HepG2 (cell line): ENCODE data around the gene P3H4. TPM values are rescaled to one million over a fixed set of nuclear protein-coding genes. Genes with fewer than 3 reads are reported as not detected.

Source experiments
- ATAC-seq: fragments of 200-7000 bp; cut with Tn5 transposase; 3 replicates; pipeline ENCODE4 v1.9.1; 2020; ENCODE audit warnings: mild to moderate bottlenecking, moderate library complexity
- BruUV-seq: library from RNA; stranded (reverse); fragments of 400-500 nt; replicated peaks from 2 replicates; lab custom pipeline; 2021; lab: Mats Ljungman, UMichigan
- CTCF ChIA-PET: fragments of 300-600 bp; formaldehyde crosslinking; extraction: SDS; loops from one replicate; lab custom pipeline; 2021; ENCODE audit warnings: low total read pairs, inconsistent platforms, low intra/inter-chr PET ratio; lab: Yijun Ruan, JAX
- POLR2A ChIA-PET: fragments of 350-600 bp; sonication (Branson Sonifier 250); formaldehyde crosslinking; loops from one replicate; lab custom pipeline; 2020; ENCODE audit warnings: antibody characterized with exemption, inconsistent platforms; lab: Yijun Ruan, JAX
- DNase-seq: peaks from one replicate; pipeline ENCODE4 v3.0.0-alpha.2; 2015; ENCODE audit warnings: low spot score
- FAIRE-seq: peaks from 3 replicates; lab custom pipeline; 2011; peaks lifted over from hg19 to GRCh38; lab: Jason Lieb, UNC
- H2AFZ ChIP-seq: one replicate; pipeline ENCODE4 v1.6.1; 2011; ENCODE audit warnings: low read length, inconsistent platforms
- H3K27ac ChIP-seq: fragments of 300-600 bp; 3 replicates; pipeline ENCODE4 v1.8.0; 2011; ENCODE audit warnings: mixed run types, mild to moderate bottlenecking, mixed read lengths, low read length, inconsistent platforms; ENCODE audit not compliant: insufficient read depth; ENCODE audit errors: extremely low read length
- H3K27me3 ChIP-seq, 2 experiments: fragments of 200-600 bp in 1 of 2; 2 replicates in 1 of 2; 3 replicates in 1 of 2; pipeline versions ENCODE4 v1.6.0 to v1.8.0; 2011; ENCODE audit warnings: low read length in 2 of 2, mild to moderate bottlenecking in 2 of 2, moderate library complexity in 2 of 2, inconsistent platforms in 1 of 2; ENCODE audit not compliant: insufficient read depth in 2 of 2, control insufficient read depth in 1 of 2
- H3K36me3 ChIP-seq, 2 experiments: fragments of 200-600 bp in 1 of 2; replicated peaks in 1 of 2; 2 replicates in 1 of 2; 3 replicates in 1 of 2; pipeline versions ENCODE4 v1.5.1 to v1.8.0; 2011; ENCODE audit warnings: low read length in 2 of 2, inconsistent platforms in 1 of 2; ENCODE audit not compliant: insufficient read depth in 2 of 2, control insufficient read depth in 1 of 2
- H3K4me1 ChIP-seq: 2 replicates; pipeline ENCODE4 v1.5.1; 2012; ENCODE audit warnings: low read length, inconsistent platforms; ENCODE audit not compliant: insufficient read depth
- H3K4me2 ChIP-seq: 2 replicates; pipeline ENCODE4 v1.6.0; 2011; ENCODE audit warnings: low read depth, low read length, inconsistent platforms
- H3K4me3 ChIP-seq, 3 experiments: fragments of 200-600 bp in 1 of 3; sonication (generic), shearing (Covaris generic) in 1 of 3; replicated peaks in 1 of 3; 2 replicates each; pipeline ENCODE4 v1.5.1; 2011 to 2016; ENCODE audit warnings: low read length in 3 of 3, inconsistent platforms in 2 of 3, low read depth in 2 of 3, mild to moderate bottlenecking in 2 of 3, control low read depth in 1 of 3, mixed read lengths in 1 of 3; ENCODE audit not compliant: insufficient read depth in 1 of 3
- H3K79me2 ChIP-seq: one replicate; pipeline ENCODE4 v1.6.1; 2011; ENCODE audit warnings: low read length, inconsistent platforms; ENCODE audit not compliant: insufficient read depth
- H3K9ac ChIP-seq: 2 replicates; pipeline ENCODE4 v1.6.0; 2011; ENCODE audit warnings: mild to moderate bottlenecking, low read depth, low read length, inconsistent platforms; ENCODE audit not compliant: insufficient read depth
- H3K9me3 ChIP-seq: 2 replicates; pipeline ENCODE4 v1.5.1; 2012; ENCODE audit warnings: mild to moderate bottlenecking, low read length
- H4K20me1 ChIP-seq: 2 replicates; pipeline ENCODE4 v1.6.0; 2011; ENCODE audit warnings: inconsistent platforms, mild to moderate bottlenecking, low read length, moderate library complexity; ENCODE audit not compliant: insufficient read depth
- CBFB ChIP-seq: sonication (generic); formaldehyde crosslinking; IDR thresholded peaks from 2 replicates; pipeline ENCODE4 v1.4.0; 2020; ENCODE audit warnings: missing genetic modification reagents
- RBM22 ChIP-seq: fragments of 200-400 bp; formaldehyde crosslinking; optimal IDR thresholded peaks from 2 replicates; pipeline ENCODE3; 2017; ENCODE audit warnings: mild to moderate bottlenecking, low read length, moderate library complexity
- SAFB2 ChIP-seq: sonication (generic); formaldehyde crosslinking; IDR thresholded peaks from 2 replicates; pipeline ENCODE4 v1.5.1; 2020; ENCODE audit warnings: missing genetic modification reagents, low read depth, mild to moderate bottlenecking, borderline replicate concordance
- ZBTB38 ChIP-seq: sonication (generic); formaldehyde crosslinking; IDR thresholded peaks from 2 replicates; pipeline ENCODE4 v1.5.1; 2020; ENCODE audit warnings: mild to moderate bottlenecking, missing genetic modification reagents
- ZNF124 ChIP-seq: sonication (generic); formaldehyde crosslinking; IDR thresholded peaks from 2 replicates; pipeline ENCODE4 v1.4.0; 2020; ENCODE audit warnings: missing genetic modification reagents
- ZNF256 ChIP-seq: sonication (generic); formaldehyde crosslinking; conservative IDR thresholded peaks from 2 replicates; pipeline ENCODE4 v1.4.0; 2020; ENCODE audit warnings: missing genetic modification reagents
- ZNF335 ChIP-seq: sonication (generic); formaldehyde crosslinking; IDR thresholded peaks from 2 replicates; pipeline ENCODE4 v1.4.0; 2020; ENCODE audit warnings: missing genetic modification reagents
- ZNF484 ChIP-seq: sonication (generic); formaldehyde crosslinking; IDR thresholded peaks from 2 replicates; pipeline ENCODE4 v1.5.1; 2020; ENCODE audit warnings: mild to moderate bottlenecking, low read depth, missing genetic modification reagents, borderline replicate concordance
- ZNF558 ChIP-seq: sonication (generic); formaldehyde crosslinking; IDR thresholded peaks from 2 replicates; pipeline ENCODE4 v1.9.0; 2022; ENCODE audit warnings: mild to moderate bottlenecking, missing genetic modification reagents, borderline replicate concordance
- ZNF788 ChIP-seq: sonication (generic); formaldehyde crosslinking; IDR thresholded peaks from 2 replicates; pipeline ENCODE4 v1.5.0; 2020; ENCODE audit warnings: mild to moderate bottlenecking, missing genetic modification reagents, borderline replicate concordance
- WGBS: methylation state at CpG from one replicate; pipeline ENCODE4 v1.1.6; 2017; ENCODE audit warnings: low lambda C conversion rate; 5-methylcytosine and 5-hydroxymethylcytosine counted together
- in situ Hi-C: cut with HindIII; loops from 2 replicates; pipeline ENCODE4 v1.10.0; 2017; ENCODE audit warnings: low pct_unique_long_range_greater_than_20kb; ENCODE audit not compliant: extremely low pct_ligation_motif_present
- intact Hi-C: fragments of 100-400 bp; cut with micrococcal nuclease; formaldehyde crosslinking; loops from one replicate; pipeline ENCODE4 v1.10.0; 2022; ENCODE audit not compliant: unreplicated experiment
- polyA plus RNA-seq, 8 experiments: library from polyadenylated mRNA; depleted of rRNA in 3 of 8; stranded (reverse) in 7 of 8; unstranded in 1 of 8; fragments of >200 nt; fragmentation: Illumina TruSeq in 4 of 8; extraction: Trizol in 4 of 8; gene quantifications; 2 replicates each; pipeline versions ENCODE4 v1.2.1 to v1.2.3, GENCODE V29; 2011 to 2016; ENCODE audit warnings: low read depth in 4 of 8, missing spikeins in 1 of 8, mixed read lengths in 1 of 8; ENCODE audit not compliant: insufficient read depth in 1 of 8
- total RNA-seq, 5 experiments: library from RNA; depleted of rRNA; stranded (reverse); fragments of >200 nt; fragmentation: Illumina TruSeq; extraction: Trizol; gene quantifications; 2 replicates each; pipeline ENCODE4 v1.2.3, GENCODE V29; 2016; ENCODE audit warnings: low read depth in 1 of 5
- TF ChIP-seq, protein P1 (sequence below): sonication (generic); formaldehyde crosslinking; IDR thresholded peaks from 2 replicates; pipeline ENCODE4 v1.8.1; 2022; ENCODE audit warnings: low read depth, mild to moderate bottlenecking, missing genetic modification reagents
- TF ChIP-seq, protein P2 (sequence below): sonication (generic); formaldehyde crosslinking; IDR thresholded peaks from 2 replicates; pipeline ENCODE4 v1.4.0; 2020; ENCODE audit warnings: missing genetic modification reagents, borderline replicate concordance
- TF ChIP-seq, protein P3 (sequence below): sonication (generic); formaldehyde crosslinking; IDR thresholded peaks from 2 replicates; pipeline ENCODE4 v1.9.0; 2021; ENCODE audit warnings: missing genetic modification reagents, borderline replicate concordance

P3H4 gene
- total and polyA plus RNA-seq, 2 of the 13 experiments (the other 11 are each of a cell fraction or from before 2014, with no cell fraction given): 37.1 to 50.6 TPM

DNA sequence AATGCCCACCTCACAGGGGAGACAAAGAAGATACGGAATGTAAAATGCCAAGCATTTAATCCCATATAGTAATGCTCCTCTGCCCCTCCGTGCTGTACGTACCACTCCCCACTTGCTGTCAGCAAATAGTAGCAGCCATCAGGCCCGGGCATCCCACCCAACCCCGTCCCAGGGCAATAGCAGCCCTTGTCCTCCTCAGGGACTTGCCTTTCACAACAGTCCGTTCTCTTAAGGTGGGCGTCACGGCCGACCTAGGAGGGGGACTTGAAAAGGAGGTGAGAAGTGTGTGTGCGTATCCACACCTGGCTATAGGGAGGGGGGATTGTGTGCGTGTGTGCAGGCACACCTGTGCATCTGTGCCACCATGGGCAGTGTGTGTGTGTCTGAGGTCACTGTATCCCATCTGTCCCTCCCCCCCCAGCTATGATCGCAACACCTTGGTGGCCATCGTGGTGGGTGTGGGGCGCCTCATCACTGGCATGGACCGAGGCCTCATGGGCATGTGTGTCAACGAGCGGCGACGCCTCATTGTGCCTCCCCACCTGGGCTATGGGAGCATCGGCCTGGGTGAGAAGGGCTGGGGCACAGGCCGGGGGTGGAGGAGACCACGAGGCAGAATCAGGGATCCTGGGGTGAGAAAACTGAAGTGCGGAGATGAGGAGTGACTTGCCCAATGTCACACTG, 5.0 kb upstream of the P3H4 start (continued):
- TF ChIP-seq RBM22 (peak; percentile 59), ZBTB38 (CRISPR knock-in tag) (0 out of 2 replicates have a peak, but pooled peaks have one; percentile 34), ZNF788 (CRISPR knock-in tag) (no peak), ZNF484 (CRISPR knock-in tag) (no peak)

DNA sequence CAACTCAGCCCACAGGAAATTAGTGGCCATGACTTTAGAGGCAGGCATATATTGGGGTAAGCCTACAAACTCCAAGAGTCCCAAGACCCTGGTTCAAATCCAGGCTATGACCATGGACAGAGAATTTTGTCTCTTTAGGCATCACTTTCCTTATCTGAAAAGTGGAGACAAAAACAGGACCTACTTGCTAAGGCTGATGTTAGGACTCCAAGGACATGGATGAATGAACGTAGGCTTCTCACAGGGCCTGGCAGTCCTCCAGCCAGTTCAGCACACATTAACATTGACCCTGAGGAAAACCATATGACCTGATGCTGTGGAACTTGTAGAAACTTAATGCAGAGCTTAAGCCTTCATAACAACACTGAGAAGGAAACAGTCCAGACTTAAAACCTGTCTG, 2.4 kb upstream of the P3H4 start:
- intact Hi-C loops (loop anchor here (5.0 to 10.0 kb wide), 2 partner anchors 51 to 143 kb away; partner anchors contain the start of gene KLHL11), in situ Hi-C loops (no loop called here)
- DNase-seq (no peak), ATAC-seq (no peak), FAIRE-seq (no peak)
- POLR2A ChIA-PET: interaction anchor here (1.0 to 1.6 kb wide), 4 partner anchors 8 to 116 kb away, joined by 3 to 7 read pairs (median 4); partner anchors contain the start of genes JUP, KLHL11 and ODAD4
- Histone ChIP-seq H3K4me3 (peak overlapping the region; percentile 83 to 88 (median 87)), H3K27me3 (no peaks in the 10 kb centered on the region; a peak in 1 of 5 replicates), H4K20me1 (no peaks in the 10 kb centered on the region), H3K9ac (peak overlapping the region; percentile 88), H3K79me2 (peaks cover 49% of the 10 kb centered on the region), H3K4me1 (peaks cover 50% of the 10 kb centered on the region), H3K27ac (peak overlapping the region; percentile 82), H3K9me3 (no peaks in the 10 kb centered on the region), H3K36me3 (peaks cover 10 to 20% of the 10 kb centered on the region in 2 experiments), H3K4me2 (peak overlapping the region; percentile 94), H2AFZ (no peak overlapping the region)
- 33% methylated on average over 1 of the region's 1 CpG for WGBS
- CTCF ChIA-PET: no interaction called here
- BruUV-seq: no TSS peak
- TF ChIP-seq, protein P1, sequence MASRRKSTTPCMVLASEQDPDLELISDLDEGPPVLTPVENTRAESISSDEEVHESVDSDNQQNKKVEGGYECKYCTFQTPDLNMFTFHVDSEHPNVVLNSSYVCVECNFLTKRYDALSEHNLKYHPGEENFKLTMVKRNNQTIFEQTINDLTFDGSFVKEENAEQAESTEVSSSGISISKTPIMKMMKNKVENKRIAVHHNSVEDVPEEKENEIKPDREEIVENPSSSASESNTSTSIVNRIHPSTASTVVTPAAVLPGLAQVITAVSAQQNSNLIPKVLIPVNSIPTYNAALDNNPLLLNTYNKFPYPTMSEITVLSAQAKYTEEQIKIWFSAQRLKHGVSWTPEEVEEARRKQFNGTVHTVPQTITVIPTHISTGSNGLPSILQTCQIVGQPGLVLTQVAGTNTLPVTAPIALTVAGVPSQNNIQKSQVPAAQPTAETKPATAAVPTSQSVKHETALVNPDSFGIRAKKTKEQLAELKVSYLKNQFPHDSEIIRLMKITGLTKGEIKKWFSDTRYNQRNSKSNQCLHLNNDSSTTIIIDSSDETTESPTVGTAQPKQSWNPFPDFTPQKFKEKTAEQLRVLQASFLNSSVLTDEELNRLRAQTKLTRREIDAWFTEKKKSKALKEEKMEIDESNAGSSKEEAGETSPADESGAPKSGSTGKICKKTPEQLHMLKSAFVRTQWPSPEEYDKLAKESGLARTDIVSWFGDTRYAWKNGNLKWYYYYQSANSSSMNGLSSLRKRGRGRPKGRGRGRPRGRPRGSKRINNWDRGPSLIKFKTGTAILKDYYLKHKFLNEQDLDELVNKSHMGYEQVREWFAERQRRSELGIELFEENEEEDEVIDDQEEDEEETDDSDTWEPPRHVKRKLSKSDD: 0 out of 2 replicates have a peak, but pooled peaks have one; percentile 3
- TF ChIP-seq ZNF124 (CRISPR knock-in tag) (0 out of 2 replicates have a peak, but pooled peaks have one; percentile 29), ZNF335 (CRISPR knock-in tag) (peak; percentile 59; the same call in 1 of the 2 replicates), ZNF558 (CRISPR knock-in tag) (0 out of 2 replicates have a peak, but pooled peaks have one; percentile 12), ZNF256 (CRISPR knock-in tag) (0 out of 2 replicates have a peak, but pooled peaks have one; percentile 3), SAFB2 (CRISPR knock-in tag) (0 out of 2 replicates have a peak, but pooled peaks have one; percentile 4), CBFB (CRISPR knock-in tag) (0 out of 2 replicates have a peak, but pooled peaks have one; percentile 1)
- TF ChIP-seq, protein P2, sequence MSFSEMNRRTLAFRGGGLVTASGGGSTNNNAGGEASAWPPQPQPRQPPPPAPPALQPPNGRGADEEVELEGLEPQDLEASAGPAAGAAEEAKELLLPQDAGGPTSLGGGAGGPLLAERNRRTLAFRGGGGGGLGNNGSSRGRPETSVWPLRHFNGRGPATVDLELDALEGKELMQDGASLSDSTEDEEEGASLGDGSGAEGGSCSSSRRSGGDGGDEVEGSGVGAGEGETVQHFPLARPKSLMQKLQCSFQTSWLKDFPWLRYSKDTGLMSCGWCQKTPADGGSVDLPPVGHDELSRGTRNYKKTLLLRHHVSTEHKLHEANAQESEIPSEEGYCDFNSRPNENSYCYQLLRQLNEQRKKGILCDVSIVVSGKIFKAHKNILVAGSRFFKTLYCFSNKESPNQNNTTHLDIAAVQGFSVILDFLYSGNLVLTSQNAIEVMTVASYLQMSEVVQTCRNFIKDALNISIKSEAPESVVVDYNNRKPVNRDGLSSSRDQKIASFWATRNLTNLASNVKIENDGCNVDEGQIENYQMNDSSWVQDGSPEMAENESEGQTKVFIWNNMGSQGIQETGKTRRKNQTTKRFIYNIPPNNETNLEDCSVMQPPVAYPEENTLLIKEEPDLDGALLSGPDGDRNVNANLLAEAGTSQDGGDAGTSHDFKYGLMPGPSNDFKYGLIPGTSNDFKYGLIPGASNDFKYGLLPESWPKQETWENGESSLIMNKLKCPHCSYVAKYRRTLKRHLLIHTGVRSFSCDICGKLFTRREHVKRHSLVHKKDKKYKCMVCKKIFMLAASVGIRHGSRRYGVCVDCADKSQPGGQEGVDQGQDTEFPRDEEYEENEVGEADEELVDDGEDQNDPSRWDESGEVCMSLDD (CRISPR knock-in tag): no peak
- TF ChIP-seq, protein P3, sequence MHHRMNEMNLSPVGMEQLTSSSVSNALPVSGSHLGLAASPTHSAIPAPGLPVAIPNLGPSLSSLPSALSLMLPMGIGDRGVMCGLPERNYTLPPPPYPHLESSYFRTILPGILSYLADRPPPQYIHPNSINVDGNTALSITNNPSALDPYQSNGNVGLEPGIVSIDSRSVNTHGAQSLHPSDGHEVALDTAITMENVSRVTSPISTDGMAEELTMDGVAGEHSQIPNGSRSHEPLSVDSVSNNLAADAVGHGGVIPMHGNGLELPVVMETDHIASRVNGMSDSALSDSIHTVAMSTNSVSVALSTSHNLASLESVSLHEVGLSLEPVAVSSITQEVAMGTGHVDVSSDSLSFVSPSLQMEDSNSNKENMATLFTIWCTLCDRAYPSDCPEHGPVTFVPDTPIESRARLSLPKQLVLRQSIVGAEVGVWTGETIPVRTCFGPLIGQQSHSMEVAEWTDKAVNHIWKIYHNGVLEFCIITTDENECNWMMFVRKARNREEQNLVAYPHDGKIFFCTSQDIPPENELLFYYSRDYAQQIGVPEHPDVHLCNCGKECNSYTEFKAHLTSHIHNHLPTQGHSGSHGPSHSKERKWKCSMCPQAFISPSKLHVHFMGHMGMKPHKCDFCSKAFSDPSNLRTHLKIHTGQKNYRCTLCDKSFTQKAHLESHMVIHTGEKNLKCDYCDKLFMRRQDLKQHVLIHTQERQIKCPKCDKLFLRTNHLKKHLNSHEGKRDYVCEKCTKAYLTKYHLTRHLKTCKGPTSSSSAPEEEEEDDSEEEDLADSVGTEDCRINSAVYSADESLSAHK (CRISPR knock-in tag): no peak
